HG03159 (cell line): ENCODE data around the gene CD200R1.

Source experiments
- ATAC-seq: cut with Tn5 transposase; IDR thresholded peaks from one replicate; pipeline ENCODE4 v1.9.1; 2021; ENCODE audit warnings: mild to moderate bottlenecking, moderate library complexity; ENCODE audit not compliant: unreplicated experiment

Gene CD200R1

GRCh38 chr3:112894258-112894657, 80.6 kb downstream of the CD200R1 start:
- no peak for ATAC-seq

GRCh38 chr3:112889357-112889756, 85.5 kb downstream of the CD200R1 start:
- no peak for ATAC-seq

GRCh38 chr3:112888381-112889085, 86.4 kb downstream of the CD200R1 start:
- ATAC-seq = no peak

GRCh38 chr3:112884678-112885290, 90.1 kb downstream of the CD200R1 start:
- no peak for ATAC-seq

- no peak for ATAC-seq
These were observed 93.0 kb downstream of the CD200R1 start for GRCh38 chr3:112881891-112882290.

- no peak for ATAC-seq
These were observed 99.3 kb downstream of the CD200R1 start for GRCh38 chr3:112875561-112875960.

GRCh38 chr3:112874725-112875124, 100.2 kb downstream of the CD200R1 start:
- ATAC-seq = no peak

GRCh38 chr3:112873632-112874031, 101.3 kb downstream of the CD200R1 start:
- peak; percentile 82 for ATAC-seq

- ATAC-seq = no peak
These were observed 103.2 kb downstream of the CD200R1 start for GRCh38 chr3:112871735-112872134.
